ENCODE results near the gene CREG2.

DNA sequence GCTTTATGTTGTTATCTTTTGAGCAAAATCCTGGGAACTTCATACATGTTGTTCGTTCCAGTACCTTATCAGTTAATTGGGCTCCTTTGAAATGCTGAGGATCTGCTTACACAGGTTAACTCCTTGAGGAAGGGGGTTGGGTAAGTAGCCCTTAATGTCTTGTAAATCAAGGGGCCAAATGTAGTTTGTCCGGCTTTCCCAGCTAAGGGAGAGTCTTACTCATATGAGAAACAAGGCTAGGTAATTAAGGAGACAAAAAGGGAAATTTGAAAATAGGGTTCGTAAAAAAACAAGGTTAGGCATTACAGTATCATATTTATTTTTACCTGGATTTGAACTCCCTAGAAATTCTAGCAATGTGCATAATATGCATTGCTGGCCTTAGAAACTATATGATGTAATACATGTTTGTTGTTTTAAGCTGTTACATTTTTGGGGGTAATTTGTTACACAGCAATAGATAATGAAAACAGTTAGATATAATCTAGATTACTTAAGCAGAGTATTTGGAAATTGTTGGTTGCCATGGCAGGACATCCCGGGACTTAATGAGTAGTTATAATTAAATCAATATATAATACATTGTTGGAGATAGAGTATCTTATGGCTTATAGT is 47.9 kb downstream of the CREG2 start:
- TF ChIP-seq, protein P1, sequence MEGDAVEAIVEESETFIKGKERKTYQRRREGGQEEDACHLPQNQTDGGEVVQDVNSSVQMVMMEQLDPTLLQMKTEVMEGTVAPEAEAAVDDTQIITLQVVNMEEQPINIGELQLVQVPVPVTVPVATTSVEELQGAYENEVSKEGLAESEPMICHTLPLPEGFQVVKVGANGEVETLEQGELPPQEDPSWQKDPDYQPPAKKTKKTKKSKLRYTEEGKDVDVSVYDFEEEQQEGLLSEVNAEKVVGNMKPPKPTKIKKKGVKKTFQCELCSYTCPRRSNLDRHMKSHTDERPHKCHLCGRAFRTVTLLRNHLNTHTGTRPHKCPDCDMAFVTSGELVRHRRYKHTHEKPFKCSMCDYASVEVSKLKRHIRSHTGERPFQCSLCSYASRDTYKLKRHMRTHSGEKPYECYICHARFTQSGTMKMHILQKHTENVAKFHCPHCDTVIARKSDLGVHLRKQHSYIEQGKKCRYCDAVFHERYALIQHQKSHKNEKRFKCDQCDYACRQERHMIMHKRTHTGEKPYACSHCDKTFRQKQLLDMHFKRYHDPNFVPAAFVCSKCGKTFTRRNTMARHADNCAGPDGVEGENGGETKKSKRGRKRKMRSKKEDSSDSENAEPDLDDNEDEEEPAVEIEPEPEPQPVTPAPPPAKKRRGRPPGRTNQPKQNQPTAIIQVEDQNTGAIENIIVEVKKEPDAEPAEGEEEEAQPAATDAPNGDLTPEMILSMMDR (IDR thresholded peaks at IDR 0.05; ENCODE audit: low read depth, low read length), result no peak
- no peak for TF ChIP-seq EZH2phosphoT487 (IDR thresholded peaks at IDR 0.05; ENCODE audit: low read depth)
